ENCODE results near the gene TMEM248.
"Not testable (repeated sequence)": the region's sequence is repeated elsewhere in the genome, so short reads cannot be mapped to it uniquely, and the experiment has no call there.

Gene TMEM248

GRCh38 chr7:66899552-66900280, 21.3 kb upstream of the TMEM248 start:
- no peaks in the 10 kb centered on the region for H3K27me3 ChIP-seq (ENCODE audit: control insufficient read depth in 1 of 2, insufficient read depth in 2 of 2, low read length in 2 of 2)
- no peaks in the 10 kb centered on the region for H3K4me1 ChIP-seq (ENCODE audit: insufficient read depth, low read length)
- H3K4me3 ChIP-seq (ENCODE audit: low read depth in 1 of 2, low read length in 2 of 2) = no peak overlapping the region
- H3K9ac ChIP-seq (ENCODE audit: low read length) = no peak overlapping the region
- H3K9me3 ChIP-seq (ENCODE audit: low read length) = no peaks in the 10 kb centered on the region
- H3K27ac ChIP-seq (ENCODE audit: low read depth, low read length) = no peak overlapping the region
- peaks cover 5% of the 10 kb centered on the region for H3K36me3 ChIP-seq (ENCODE audit: insufficient read depth, low read length)

GRCh38 chr7:66901941-66902843, 18.8 kb upstream of the TMEM248 start:
- no peaks in the 10 kb centered on the region for H3K9me3 ChIP-seq (ENCODE audit: low read length)
- no peak overlapping the region for H3K4me3 ChIP-seq (ENCODE audit: low read depth in 1 of 2, low read length in 2 of 2)
- no peak overlapping the region for H3K27ac ChIP-seq (ENCODE audit: low read depth, low read length)
- H3K36me3 ChIP-seq (ENCODE audit: insufficient read depth, low read length) = peaks cover 5% of the 10 kb centered on the region
- H3K9ac ChIP-seq (ENCODE audit: low read length) = no peak overlapping the region
- H3K27me3 ChIP-seq (ENCODE audit: control insufficient read depth in 1 of 2, insufficient read depth in 2 of 2, low read length in 2 of 2) = no peaks in the 10 kb centered on the region
- H3K4me1 ChIP-seq (ENCODE audit: insufficient read depth, low read length) = no peaks in the 10 kb centered on the region

- H3K4me1 ChIP-seq (ENCODE audit: insufficient read depth, low read length) = no peaks in the 10 kb centered on the region
- H3K27me3 ChIP-seq (ENCODE audit: control insufficient read depth in 1 of 2, insufficient read depth in 2 of 2, low read length in 2 of 2) = no peaks in the 10 kb centered on the region
- H3K36me3 ChIP-seq (ENCODE audit: insufficient read depth, low read length) = peaks cover 5% of the 10 kb centered on the region
- no peak overlapping the region for H3K4me3 ChIP-seq (ENCODE audit: low read depth in 1 of 2, low read length in 2 of 2)
- no peaks in the 10 kb centered on the region for H3K9me3 ChIP-seq (ENCODE audit: low read length)
- H3K9ac ChIP-seq (ENCODE audit: low read length) = no peak overlapping the region
- H3K27ac ChIP-seq (ENCODE audit: low read depth, low read length) = no peak overlapping the region
These were observed 18.2 kb upstream of the TMEM248 start for GRCh38 chr7:66902844-66903180.

- Histone ChIP-seq H3K9ac (ENCODE audit: low read length) (no peak overlapping the region), H3K9me3 (ENCODE audit: low read length) (no peaks in the 10 kb centered on the region), H3K27me3 (ENCODE audit: control insufficient read depth in 1 of 2, insufficient read depth in 2 of 2, low read length in 2 of 2) (no peaks in the 10 kb centered on the region), H3K27ac (ENCODE audit: low read depth, low read length) (no peak overlapping the region), H3K4me3 (ENCODE audit: low read depth in 1 of 2, low read length in 2 of 2) (no peak overlapping the region), H3K36me3 (ENCODE audit: insufficient read depth, low read length) (peaks cover 5% of the 10 kb centered on the region), H3K4me1 (ENCODE audit: insufficient read depth, low read length) (no peaks in the 10 kb centered on the region)
These were observed 17.5 kb upstream of the TMEM248 start for GRCh38 chr7:66903360-66904062.

GRCh38 chr7:66904063-66904593, 16.9 kb upstream of the TMEM248 start:
- Histone ChIP-seq H3K4me3 (ENCODE audit: low read depth in 1 of 2, low read length in 2 of 2) (no peak overlapping the region), H3K4me1 (ENCODE audit: insufficient read depth, low read length) (no peaks in the 10 kb centered on the region), H3K9me3 (ENCODE audit: low read length) (no peaks in the 10 kb centered on the region), H3K9ac (ENCODE audit: low read length) (no peak overlapping the region), H3K27me3 (ENCODE audit: control insufficient read depth in 1 of 2, insufficient read depth in 2 of 2, low read length in 2 of 2) (no peaks in the 10 kb centered on the region), H3K27ac (ENCODE audit: low read depth, low read length) (no peak overlapping the region), H3K36me3 (ENCODE audit: insufficient read depth, low read length) (peaks cover 5% of the 10 kb centered on the region)

- Histone ChIP-seq H3K36me3 (ENCODE audit: insufficient read depth, low read length) (peaks cover 5% of the 10 kb centered on the region), H3K27me3 (ENCODE audit: control insufficient read depth in 1 of 2, insufficient read depth in 2 of 2, low read length in 2 of 2) (no peaks in the 10 kb centered on the region), H3K9me3 (ENCODE audit: low read length) (no peaks in the 10 kb centered on the region), H3K4me1 (ENCODE audit: insufficient read depth, low read length) (no peaks in the 10 kb centered on the region), H3K4me3 (ENCODE audit: low read depth in 1 of 2, low read length in 2 of 2) (no peak overlapping the region), H3K27ac (ENCODE audit: low read depth, low read length) (no peak overlapping the region), H3K9ac (ENCODE audit: low read length) (no peak overlapping the region)
These were observed 15.7 kb upstream of the TMEM248 start for GRCh38 chr7:66905278-66905677.

GRCh38 chr7:66905689-66906088, 15.3 kb upstream of the TMEM248 start:
- no peak overlapping the region for H3K27ac ChIP-seq (ENCODE audit: low read depth, low read length)
- H3K27me3 ChIP-seq (ENCODE audit: control insufficient read depth in 1 of 2, insufficient read depth in 2 of 2, low read length in 2 of 2) = no peaks in the 10 kb centered on the region
- no peak overlapping the region for H3K4me3 ChIP-seq (ENCODE audit: low read depth in 1 of 2, low read length in 2 of 2)
- H3K9ac ChIP-seq (ENCODE audit: low read length) = no peak overlapping the region
- H3K36me3 ChIP-seq (ENCODE audit: insufficient read depth, low read length) = peaks cover 5% of the 10 kb centered on the region
- no peaks in the 10 kb centered on the region for H3K9me3 ChIP-seq (ENCODE audit: low read length)
- no peaks in the 10 kb centered on the region for H3K4me1 ChIP-seq (ENCODE audit: insufficient read depth, low read length)

- H3K4me3 ChIP-seq (ENCODE audit: low read depth in 1 of 2, low read length in 2 of 2) = no peak overlapping the region
- no peaks in the 10 kb centered on the region for H3K9me3 ChIP-seq (ENCODE audit: low read length)
- H3K36me3 ChIP-seq (ENCODE audit: insufficient read depth, low read length) = no peaks in the 10 kb centered on the region
- H3K4me1 ChIP-seq (ENCODE audit: insufficient read depth, low read length) = no peaks in the 10 kb centered on the region
- H3K9ac ChIP-seq (ENCODE audit: low read length) = no peak overlapping the region
- H3K27ac ChIP-seq (ENCODE audit: low read depth, low read length) = no peak overlapping the region
- no peaks in the 10 kb centered on the region for H3K27me3 ChIP-seq (ENCODE audit: control insufficient read depth in 1 of 2, insufficient read depth in 2 of 2, low read length in 2 of 2)
These were observed 13.3 kb upstream of the TMEM248 start for GRCh38 chr7:66907731-66908130.

- H3K4me3 ChIP-seq (ENCODE audit: low read depth in 1 of 2, low read length in 2 of 2); H3K4me1 ChIP-seq (ENCODE audit: insufficient read depth, low read length); H3K9me3 ChIP-seq (ENCODE audit: low read length); H3K27me3 ChIP-seq (ENCODE audit: control insufficient read depth in 1 of 2, insufficient read depth in 2 of 2, low read length in 2 of 2); H3K27ac ChIP-seq (ENCODE audit: low read depth, low read length); H3K9ac ChIP-seq (ENCODE audit: low read length); H3K36me3 ChIP-seq (ENCODE audit: insufficient read depth, low read length): not testable (repeated sequence)
These were observed 12.4 kb upstream of the TMEM248 start for GRCh38 chr7:66908598-66908997.

GRCh38 chr7:66910789-66911188, 10.2 kb upstream of the TMEM248 start:
- Histone ChIP-seq H3K27ac (ENCODE audit: low read depth, low read length) (no peak overlapping the region), H3K4me1 (ENCODE audit: insufficient read depth, low read length) (no peaks in the 10 kb centered on the region), H3K9ac (ENCODE audit: low read length) (no peak overlapping the region), H3K27me3 (ENCODE audit: control insufficient read depth in 1 of 2, insufficient read depth in 2 of 2, low read length in 2 of 2) (no peaks in the 10 kb centered on the region), H3K9me3 (ENCODE audit: low read length) (no peaks in the 10 kb centered on the region), H3K4me3 (ENCODE audit: low read depth in 1 of 2, low read length in 2 of 2) (no peak overlapping the region), H3K36me3 (ENCODE audit: insufficient read depth, low read length) (no peaks in the 10 kb centered on the region)

- H3K27me3 ChIP-seq (ENCODE audit: control insufficient read depth in 1 of 2, insufficient read depth in 2 of 2, low read length in 2 of 2); H3K27ac ChIP-seq (ENCODE audit: low read depth, low read length); H3K4me3 ChIP-seq (ENCODE audit: low read depth in 1 of 2, low read length in 2 of 2); H3K36me3 ChIP-seq (ENCODE audit: insufficient read depth, low read length); H3K9ac ChIP-seq (ENCODE audit: low read length); H3K9me3 ChIP-seq (ENCODE audit: low read length); H3K4me1 ChIP-seq (ENCODE audit: insufficient read depth, low read length): not testable (repeated sequence)
These were observed 9.8 kb upstream of the TMEM248 start for GRCh38 chr7:66911191-66911590.

All from muscle layer of colon (tissue), 2 donors.